GM12874 (cell line): ENCODE data around the gene SEPTIN5.

Source experiments
- CTCF ChIP-seq: IDR thresholded peaks from 2 replicates; pipeline ENCODE4 v1.5.1; 2011; ENCODE audit warnings: low read depth, mild to moderate bottlenecking, control low read depth, low read length, moderate library complexity; ENCODE audit not compliant: insufficient read depth

The SEPTIN5 gene

GRCh38 chr22:19717181-19717580 is 2.9 kb downstream of the SEPTIN5 start:
- no peak; the same call in 1 of the 2 replicates for TF ChIP-seq CTCF

- TF ChIP-seq CTCF: peak; percentile 98
Measured at GRCh38 chr22:19717691-19718455, 3.6 kb downstream of the SEPTIN5 start.

- TF ChIP-seq CTCF: no peak
Measured at GRCh38 chr22:19718456-19719049, 4.2 kb downstream of the SEPTIN5 start.

GRCh38 chr22:19719050-19719482 is 4.8 kb downstream of the SEPTIN5 start:
- no peak for TF ChIP-seq CTCF

- TF ChIP-seq CTCF: no peak
Measured at GRCh38 chr22:19719488-19720021, 5.3 kb downstream of the SEPTIN5 start.

- no peak for TF ChIP-seq CTCF
Measured at GRCh38 chr22:19720150-19720827, 6.0 kb downstream of the SEPTIN5 start.

- no peak for TF ChIP-seq CTCF
Measured at GRCh38 chr22:19720999-19721329, 6.7 kb downstream of the SEPTIN5 start.
